ENCODE data around the gene SDF2L1. TPM values are rescaled to one million over a fixed set of nuclear protein-coding genes. Genes with fewer than 3 reads are reported as not detected.
A peak's percentile ranks its signal among the peaks of the same experiment; 100 is the strongest.
"Not testable (repeated sequence)": the region's sequence is repeated elsewhere in the genome, so short reads cannot be mapped to it uniquely, and the experiment has no call there.

Gene SDF2L1
- total RNA-seq, 1 donor from 2014 or later: 23.2 TPM

DNA sequence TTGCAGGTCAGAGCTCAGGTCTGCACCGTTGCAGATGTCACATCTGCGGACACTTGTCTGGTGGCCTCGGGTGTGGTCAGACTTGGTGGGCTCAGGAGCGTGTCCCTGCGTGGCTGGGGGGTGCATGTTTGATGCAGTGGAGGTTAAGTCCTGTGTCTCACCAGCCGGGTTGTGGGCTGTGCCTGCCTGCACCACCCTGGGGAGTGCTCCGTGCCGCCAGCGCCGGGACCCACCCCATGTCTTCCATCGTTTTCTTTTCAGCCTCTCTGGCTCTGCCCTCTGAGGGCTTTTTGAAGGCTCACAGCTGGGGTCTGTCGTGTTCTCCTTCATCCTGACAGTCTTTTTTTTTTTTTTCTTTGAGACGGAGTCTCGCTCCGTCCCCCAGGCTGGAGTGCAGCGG, 49.7 kb downstream of the SDF2L1 start:
- Mint-ChIP-seq H3K36me3 (ENCODE audit: unreplicated experiment) (peaks cover 24% of the 10 kb centered on the region), H3K27me3 (ENCODE audit: unreplicated experiment) (no peaks in the 10 kb centered on the region), H3K9me3 (ENCODE audit: unreplicated experiment) (no peaks in the 10 kb centered on the region), H3K27ac (ENCODE audit: unreplicated experiment) (no peak overlapping the region), H3K4me3 (ENCODE audit: unreplicated experiment) (no peak overlapping the region), H3K4me1 (ENCODE audit: unreplicated experiment) (peaks cover 21% of the 10 kb centered on the region)
- no peak for DNase-seq (ENCODE audit: extremely low spot score, unreplicated experiment)
- TF ChIP-seq, protein P1, sequence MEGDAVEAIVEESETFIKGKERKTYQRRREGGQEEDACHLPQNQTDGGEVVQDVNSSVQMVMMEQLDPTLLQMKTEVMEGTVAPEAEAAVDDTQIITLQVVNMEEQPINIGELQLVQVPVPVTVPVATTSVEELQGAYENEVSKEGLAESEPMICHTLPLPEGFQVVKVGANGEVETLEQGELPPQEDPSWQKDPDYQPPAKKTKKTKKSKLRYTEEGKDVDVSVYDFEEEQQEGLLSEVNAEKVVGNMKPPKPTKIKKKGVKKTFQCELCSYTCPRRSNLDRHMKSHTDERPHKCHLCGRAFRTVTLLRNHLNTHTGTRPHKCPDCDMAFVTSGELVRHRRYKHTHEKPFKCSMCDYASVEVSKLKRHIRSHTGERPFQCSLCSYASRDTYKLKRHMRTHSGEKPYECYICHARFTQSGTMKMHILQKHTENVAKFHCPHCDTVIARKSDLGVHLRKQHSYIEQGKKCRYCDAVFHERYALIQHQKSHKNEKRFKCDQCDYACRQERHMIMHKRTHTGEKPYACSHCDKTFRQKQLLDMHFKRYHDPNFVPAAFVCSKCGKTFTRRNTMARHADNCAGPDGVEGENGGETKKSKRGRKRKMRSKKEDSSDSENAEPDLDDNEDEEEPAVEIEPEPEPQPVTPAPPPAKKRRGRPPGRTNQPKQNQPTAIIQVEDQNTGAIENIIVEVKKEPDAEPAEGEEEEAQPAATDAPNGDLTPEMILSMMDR (IDR thresholded peaks at IDR 0.05): no peak

DNA sequence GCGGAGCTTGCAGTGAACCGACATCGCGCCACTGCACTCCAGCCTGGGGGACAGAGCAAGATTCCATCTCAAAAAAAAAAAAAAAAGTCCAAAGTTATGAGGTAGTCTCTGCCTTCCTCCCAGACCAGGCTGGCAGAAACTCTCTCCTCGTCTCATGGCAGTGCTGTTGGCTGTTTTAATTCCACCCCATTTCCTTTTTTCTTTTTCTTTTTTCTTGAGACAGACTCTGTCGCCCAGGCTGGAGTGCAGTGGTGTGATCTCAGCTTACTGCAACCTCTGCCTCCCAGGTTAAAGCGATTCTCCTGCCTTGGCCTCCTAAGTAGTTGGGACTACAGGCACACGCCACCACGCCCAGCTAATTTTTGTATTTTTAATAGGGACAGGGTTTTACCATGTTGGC, 50.8 kb downstream of the SDF2L1 start:
- Mint-ChIP-seq H3K36me3 (ENCODE audit: unreplicated experiment) (peaks cover 27% of the 10 kb centered on the region), H3K4me1 (ENCODE audit: unreplicated experiment) (peaks cover 31% of the 10 kb centered on the region)
- not testable (repeated sequence) for H3K4me3 Mint-ChIP-seq (ENCODE audit: unreplicated experiment); H3K27ac Mint-ChIP-seq (ENCODE audit: unreplicated experiment); H3K27me3 Mint-ChIP-seq (ENCODE audit: unreplicated experiment); H3K9me3 Mint-ChIP-seq (ENCODE audit: unreplicated experiment); DNase-seq (ENCODE audit: extremely low spot score, unreplicated experiment)

DNA sequence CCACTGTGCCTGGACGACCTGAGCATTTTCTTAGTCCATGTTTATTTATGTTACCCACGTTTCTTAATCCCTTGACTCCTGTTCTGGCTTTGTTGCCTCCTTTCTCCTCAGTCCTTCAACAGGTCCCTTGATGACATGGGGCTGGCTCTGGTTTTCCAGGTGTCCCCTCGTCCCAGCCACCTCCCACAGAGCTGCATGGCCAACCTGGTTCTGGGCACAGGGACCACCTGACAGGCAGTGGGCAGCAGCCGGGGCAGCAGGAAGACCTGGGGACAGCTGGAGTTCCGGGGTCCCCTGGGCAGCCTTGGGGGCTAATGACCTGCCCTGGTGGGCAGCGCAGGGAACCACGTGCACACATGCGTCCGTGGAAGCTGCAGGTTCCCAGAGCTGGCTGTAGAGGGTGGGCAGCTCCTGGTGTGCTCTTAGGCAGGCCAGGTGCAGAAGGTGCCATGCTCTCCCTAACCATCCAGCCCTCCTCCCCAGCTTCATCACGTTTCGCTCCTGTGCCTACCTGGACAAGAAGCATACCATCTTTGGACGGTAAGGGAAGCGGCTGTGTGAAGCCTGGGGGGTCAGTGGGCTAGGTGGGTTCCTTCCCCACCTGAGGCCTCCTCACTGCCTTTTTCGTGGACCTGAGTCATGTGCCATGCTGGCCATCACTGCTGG, 51.4 kb downstream of the SDF2L1 start:
- no peak for DNase-seq (ENCODE audit: extremely low spot score, unreplicated experiment)
- no peak overlapping the region for H3K4me3 Mint-ChIP-seq (ENCODE audit: unreplicated experiment)
- H3K4me1 Mint-ChIP-seq (ENCODE audit: unreplicated experiment): peaks cover 37% of the 10 kb centered on the region
- H3K27ac Mint-ChIP-seq (ENCODE audit: unreplicated experiment): no peak overlapping the region
- TF ChIP-seq, protein P1 (IDR thresholded peaks at IDR 0.05): no peak
- H3K9me3 Mint-ChIP-seq (ENCODE audit: unreplicated experiment): no peaks in the 10 kb centered on the region
- H3K36me3 Mint-ChIP-seq (ENCODE audit: unreplicated experiment): peaks cover 27% of the 10 kb centered on the region
- H3K27me3 Mint-ChIP-seq (ENCODE audit: unreplicated experiment): no peaks in the 10 kb centered on the region

Small RNA genes within 50 kb of the gene (microRNA-seq; reads per million reads assigned to microRNA genes)
- 1,477 reads per million, percentile 81 among the genes with 10 or more reads in this experiment for gene MIR130B (ENCODE audit: unreplicated experiment)
- gene MIR301B (ENCODE audit: unreplicated experiment): 89.9 reads per million, percentile 50 among the genes with 10 or more reads in this experiment

Other genes starting within 250 kb of the SDF2L1 start
- 5.2 and 5.7 TPM in 2 replicates for gene HIC2, start 224.9 kb upstream of the SDF2L1 start, total RNA-seq
- 1.2 and 2.1 TPM in 2 replicates for gene TMEM191C, start 174.9 kb upstream of the SDF2L1 start, total RNA-seq
- 0.68 TPM in 1 of 2 replicates, not detected in the other for gene RIMBP3C, start 90.8 kb upstream of the SDF2L1 start, total RNA-seq
- 57.1 and 57.9 TPM in 2 replicates for gene UBE2L3, start 74.6 kb upstream of the SDF2L1 start, total RNA-seq
- 15.7 and 15.9 TPM in 2 replicates for gene YDJC, start 12.3 kb upstream of the SDF2L1 start, total RNA-seq
- 0.59 and 0.78 TPM in 2 replicates for gene CCDC116, start 9.5 kb upstream of the SDF2L1 start, total RNA-seq
- gene PPIL2, start 23.7 kb downstream of the SDF2L1 start, total RNA-seq: 44.5 and 49.5 TPM in 2 replicates
- gene YPEL1, start 93.5 kb downstream of the SDF2L1 start, total RNA-seq: 14.7 and 15.1 TPM in 2 replicates
- 154 and 159 TPM in 2 replicates for gene MAPK1, start 225.3 kb downstream of the SDF2L1 start, total RNA-seq

All from osteocyte (in vitro differentiated cells).